Psoas muscle (tissue), 8 donors: ENCODE data around the gene MEIG1. TPM values are rescaled to one million over a fixed set of nuclear protein-coding genes. Genes with fewer than 3 reads are reported as not detected.

Source experiments
- ATAC-seq, 4 donors: fragments of 200-7000 bp; cut with Tn5 transposase; one replicate each; pipeline ENCODE4 v1.9.1; 2020; ENCODE audit warnings: moderate library complexity in 3 of 4, mild to moderate bottlenecking in 2 of 4
- DNase-seq, 2 donors: peaks; one replicate each; pipeline ENCODE4 v3.0.0-alpha.2; 2020
- H3K27ac ChIP-seq: fragments of 200-600 bp; one replicate; pipeline ENCODE4 v1.8.0; 2022
- H3K27me3 ChIP-seq, 3 donors: fragments of 200-600 bp in 1 of 3; one replicate each; pipeline versions ENCODE4 v1.6.1 to v1.8.0; 2013 to 2022; ENCODE audit warnings: low read length in 2 of 3, mild to moderate bottlenecking in 2 of 3, moderate library complexity in 1 of 3; ENCODE audit not compliant: insufficient read depth in 3 of 3
- H3K36me3 ChIP-seq, 2 donors: fragments of 200-600 bp in 1 of 2; one replicate each; pipeline versions ENCODE4 v1.6.1 to v1.8.0; 2013 to 2022; ENCODE audit warnings: low read depth in 1 of 2, mild to moderate bottlenecking in 1 of 2, moderate library complexity in 1 of 2; ENCODE audit not compliant: insufficient read depth in 1 of 2
- H3K4me1 ChIP-seq: fragments of 200-600 bp; one replicate; pipeline ENCODE4 v1.8.0; 2022
- H3K4me3 ChIP-seq: fragments of 200-600 bp; one replicate; pipeline ENCODE4 v1.8.0; 2022; ENCODE audit warnings: mild to moderate bottlenecking
- H3K9me3 ChIP-seq: fragments of 200-600 bp; one replicate; pipeline ENCODE4 v1.8.0; 2022
- CTCF ChIP-seq: fragments of 200-600 bp; IDR thresholded peaks from one replicate; pipeline ENCODE4 v1.8.0; 2022; ENCODE audit warnings: antibody characterized with exemption
- WGBS, 3 donors: extraction: QIAGEN DNeasy Blood & Tissue Kit; methylation state at CpG; one replicate each; pipeline versions ENCODE4 v1.1.6 to v1.1.7; 2013; 5-methylcytosine and 5-hydroxymethylcytosine counted together
- intact Hi-C, 2 donors: fragments of 100-400 bp; cut with DNase I; formaldehyde crosslinking; loops; one replicate each; pipeline versions ENCODE4 v1.11.0 to v1.14.2; 2022
- polyA plus RNA-seq, 3 donors: library from polyadenylated mRNA; stranded (reverse); fragments of 200-250 nt; gene quantifications; one replicate each; pipeline ENCODE4 v1.2.3, GENCODE V29; 2013
- total RNA-seq, 4 donors: library from RNA; stranded (reverse); fragmentation: NEBNext Ultra II Directional in 2 of 4; extraction: Animal tissue kit (Norgen Biotek cat#: 25700) in 2 of 4; gene quantifications; one replicate each; pipeline versions ENCODE4 v1.2.1 to v1.2.4, GENCODE V29; 2021 to 2023
- donor health status: healthy with polysubstance abuse.
- donor health status: DM: no; HTN: no; CAD: no; lungs with moderate emphysema.
- donor health status: Bipolar disorder and iron deficiency.
- donor health status: healthy.
- donor health status: DM: yes; HTN: yes; CAD: no.
- donor health status: DM: no; HTN: no; CAD: no.
- donor health status: DM: no; HTN: no; CAD: no.
- donor health status: DM: yes; HTN: yes; CAD: no.

The MEIG1 gene
- total and polyA plus RNA-seq, 7 donors = 0.25 to 0.40 TPM; not detected in 5

DNA sequence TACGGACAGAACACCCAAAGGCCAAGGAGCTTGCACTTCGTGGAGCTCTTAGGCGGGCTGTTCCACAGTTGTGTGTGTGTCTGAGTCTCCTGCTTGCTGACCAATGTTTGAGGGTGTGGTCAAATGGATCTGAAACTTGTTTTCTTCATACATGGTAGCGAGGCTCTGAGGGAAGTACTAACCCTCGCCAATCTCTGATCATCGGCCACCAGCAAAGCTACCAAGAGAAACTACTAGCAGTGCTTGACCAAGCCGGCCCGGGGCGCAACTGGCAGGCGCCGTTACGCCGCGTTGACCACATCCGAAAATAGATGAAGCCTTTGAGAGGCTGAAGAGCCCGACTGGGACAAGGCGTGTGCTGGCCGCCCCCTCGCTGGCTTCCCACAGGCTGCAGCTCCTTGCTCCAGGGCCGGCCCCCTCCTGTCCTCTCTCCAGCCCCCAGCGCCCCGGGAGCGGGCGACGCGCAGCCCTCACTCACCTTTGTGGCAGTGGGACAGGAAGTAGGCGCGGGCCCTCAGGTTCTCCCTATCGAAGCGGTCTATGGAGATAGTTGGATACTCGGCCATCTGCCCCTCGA, 5.7 kb upstream of the MEIG1 start:
- peak; percentile 78 to 83 (median 80) for ATAC-seq
- H3K36me3 ChIP-seq = peaks cover 0 to 4% of the 10 kb centered on the region in 2 donors
- H3K4me1 ChIP-seq = peaks cover 8% of the 10 kb centered on the region
- H3K27me3 ChIP-seq = no peaks in the 10 kb centered on the region
- peak; percentile 57 to 75 for DNase-seq
- H3K27ac ChIP-seq = peak overlapping the region; percentile 89
- peak overlapping the region; percentile 85 for H3K4me3 ChIP-seq
- intact Hi-C loops = loop anchor here (5.0 kb wide), 2 partner anchors 71 to 76 kb away; partner anchors contain the start of gene SUV39H2 (in 1 of the 2)
- 0 to 1% (median 1%) methylated on average over 32 of the region's 32 CpGs for whole genome bisulfite sequencing, 3 donors
- peak; percentile 13 for TF ChIP-seq CTCF
- no peaks in the 10 kb centered on the region for H3K9me3 ChIP-seq

DNA sequence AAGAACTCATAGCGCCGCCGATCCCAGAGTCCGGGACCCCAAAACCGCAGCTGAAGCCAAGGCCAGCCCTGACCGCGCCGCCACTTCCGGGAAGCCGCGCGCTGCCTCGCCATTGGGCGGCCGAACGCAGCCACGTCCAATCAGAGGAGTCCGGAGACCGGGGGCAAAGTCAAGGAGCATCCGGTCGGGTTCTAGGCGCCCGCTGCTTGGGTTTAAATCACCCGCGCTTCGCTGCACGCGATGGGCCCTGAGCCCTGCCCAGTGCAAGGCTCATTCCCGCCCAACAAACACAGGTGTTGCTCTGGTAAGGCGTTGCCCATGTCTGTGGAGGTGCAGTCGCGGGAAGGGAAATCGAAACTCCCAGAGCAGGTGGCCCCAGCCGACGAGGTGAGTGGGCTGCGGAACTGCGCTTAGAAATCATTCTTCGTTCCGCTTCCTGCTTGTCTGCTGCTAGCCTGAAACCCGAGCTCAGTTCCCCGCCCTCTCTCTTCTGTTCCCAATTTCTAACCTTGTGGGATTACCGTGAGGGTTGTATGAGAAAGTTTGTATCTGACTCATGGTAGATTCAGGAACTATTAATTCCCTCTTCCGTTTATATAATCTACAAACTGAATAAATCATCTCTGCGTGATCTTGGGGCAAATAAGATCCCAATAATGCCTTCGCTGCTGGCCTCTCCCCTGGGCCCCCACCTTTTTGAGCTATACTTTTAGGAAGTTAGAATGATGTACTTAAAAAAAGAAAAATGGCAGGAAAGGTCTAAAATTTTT, 5.0 kb upstream of the MEIG1 start, which contains the start of gene DCLRE1C:
DCLRE1C (minus strand) TSS at position 96 of the 770 bp plus-strand sequence; CDS start at position 10, 86 bp downstream.
- peak; percentile 97 to 99 (median 98) for ATAC-seq
- intact Hi-C loops = loop anchor here (5.0 kb wide), 2 partner anchors 72 to 77 kb away; partner anchors contain the start of gene SUV39H2 (in 1 of the 2)
- Histone ChIP-seq H3K4me3 (peak within 1 kb of the TSS; percentile 85), H3K27ac (peak within 1 kb of the TSS; percentile 89), H3K36me3 (no peaks in the 10 kb centered on the region), H3K9me3 (no peaks in the 10 kb centered on the region), H3K27me3 (no peaks in the 10 kb centered on the region), H3K4me1 (peaks cover 8% of the 10 kb centered on the region)
- no peak for TF ChIP-seq CTCF
- peak; percentile 91 to 94 for DNase-seq
- 0% methylated on average over 45 of the region's 45 CpGs for WGBS, 3 donors

GRCh38 chr10:14954934-14955333, 4.3 kb upstream of the MEIG1 start:
- intact Hi-C loops = loop anchor here (5.0 kb wide), 3 partner anchors 73 to 142 kb away; partner anchors contain the start of genes RPP38 (in 2 of the 2) and SUV39H2 (in 1 of the 2)
- peak overlapping the region; percentile 89 for H3K27ac ChIP-seq
- H3K27me3 ChIP-seq = no peaks in the 10 kb centered on the region
- no peaks in the 10 kb centered on the region for H3K36me3 ChIP-seq
- H3K4me1 ChIP-seq = peaks cover 8% of the 10 kb centered on the region
- no peaks in the 10 kb centered on the region for H3K9me3 ChIP-seq
- DNase-seq = peak in 1 of 2 donors; percentile 47
- no peak for ATAC-seq
- WGBS, 3 donors = 93% methylated on average over 19 of the region's 19 CpGs
- no peak for TF ChIP-seq CTCF
- peak overlapping the region; percentile 85 for H3K4me3 ChIP-seq

DNA sequence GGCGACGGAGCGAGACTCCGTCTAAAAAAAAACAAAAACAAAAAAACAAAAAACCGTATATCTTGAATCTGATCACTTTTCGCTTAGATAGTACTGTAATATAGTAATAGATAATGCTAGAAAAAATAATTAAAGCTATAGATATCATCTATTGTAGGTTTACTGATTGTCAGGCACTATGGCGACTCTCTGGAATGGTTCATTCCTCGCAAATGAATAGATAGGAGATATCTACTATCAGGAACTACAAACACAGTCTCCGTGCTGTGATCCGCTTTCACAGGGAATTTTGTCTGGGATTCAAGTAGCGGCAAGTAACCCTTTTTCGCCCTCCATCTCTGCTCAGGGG, 342 bp upstream of the MEIG1 start:
- 46 to 54% (median 49%) methylated on average over 12 of the region's 12 CpGs for WGBS, 3 donors
- H3K4me1 ChIP-seq = no peaks in the 10 kb centered on the region
- ATAC-seq (no peak), DNase-seq (no peak)
- H3K9me3 ChIP-seq = no peaks in the 10 kb centered on the region
- H3K27me3 ChIP-seq = no peaks in the 10 kb centered on the region
- no peak for TF ChIP-seq CTCF
- H3K4me3 ChIP-seq = peak overlapping the region; percentile 96
- H3K27ac ChIP-seq = peak overlapping the region; percentile 97
- no peaks in the 10 kb centered on the region for H3K36me3 ChIP-seq
- intact Hi-C loops = loop anchor here (2.0 to 5.0 kb wide), 3 partner anchors 120 to 210 kb away; partner anchors contain the start of genes RPP38 (in 2 of the 2), CDNF (in 1 of the 2), HSPA14 (in 1 of the 2) and MSANTD7 (in 1 of the 2)
